Esophagus (tissue), 2 donors: ENCODE data around the gene NR3C1. TPM values are rescaled to one million over a fixed set of nuclear protein-coding genes. Genes with fewer than 3 reads are reported as not detected.
A peak's percentile ranks its signal among the peaks of the same experiment; 100 is the strongest.

Experiments
- H3K27ac ChIP-seq, 2 donors: one replicate each; pipeline ENCODE4 v1.5.1; 2013; ENCODE audit warnings: low read depth in 2 of 2, mild to moderate bottlenecking in 2 of 2, inconsistent platforms in 1 of 2, low read length in 1 of 2, moderate library complexity in 1 of 2
- H3K27me3 ChIP-seq, 2 donors: one replicate each; pipeline ENCODE4 v1.6.1; 2013; ENCODE audit warnings: low read length in 2 of 2, control low read depth in 1 of 2, mild to moderate bottlenecking in 1 of 2; ENCODE audit not compliant: insufficient read depth in 2 of 2, control insufficient read depth in 1 of 2
- H3K36me3 ChIP-seq, 2 donors: one replicate each; pipeline ENCODE4 v1.6.1; 2013; ENCODE audit warnings: low read length in 1 of 2; ENCODE audit not compliant: control insufficient read depth in 2 of 2, insufficient read depth in 2 of 2
- H3K4me1 ChIP-seq, 2 donors: one replicate each; pipeline ENCODE4 v1.6.1; 2013; ENCODE audit warnings: low read length in 1 of 2; ENCODE audit not compliant: control insufficient read depth in 2 of 2, insufficient read depth in 2 of 2
- H3K4me3 ChIP-seq, 2 donors: one replicate each; pipeline ENCODE4 v1.5.1; 2013; ENCODE audit warnings: low read length in 2 of 2, mild to moderate bottlenecking in 2 of 2, low read depth in 1 of 2, moderate library complexity in 1 of 2
- H3K9me3 ChIP-seq, 2 donors: one replicate each; pipeline ENCODE4 v1.6.1; 2013; ENCODE audit warnings: mild to moderate bottlenecking in 2 of 2, low read depth in 1 of 2, low read length in 1 of 2, moderate library complexity in 1 of 2; ENCODE audit not compliant: control insufficient read depth in 2 of 2, insufficient read depth in 1 of 2
- WGBS, 2 donors: extraction: QIAGEN DNeasy Blood & Tissue Kit; methylation state at CpG; one replicate each; pipeline ENCODE4 v1.1.7; 2013; 5-methylcytosine and 5-hydroxymethylcytosine counted together
- polyA plus RNA-seq, 2 donors: library from polyadenylated mRNA; stranded (reverse); fragments of 200-250 nt; gene quantifications; one replicate each; pipeline ENCODE4 v1.2.3, GENCODE V29; 2013
- donor health status: healthy with polysubstance abuse.
- donor health status: Bipolar disorder and iron deficiency.

NR3C1 gene
- polyA plus RNA-seq, 2 donors: 8.6 to 10.7 TPM

DNA sequence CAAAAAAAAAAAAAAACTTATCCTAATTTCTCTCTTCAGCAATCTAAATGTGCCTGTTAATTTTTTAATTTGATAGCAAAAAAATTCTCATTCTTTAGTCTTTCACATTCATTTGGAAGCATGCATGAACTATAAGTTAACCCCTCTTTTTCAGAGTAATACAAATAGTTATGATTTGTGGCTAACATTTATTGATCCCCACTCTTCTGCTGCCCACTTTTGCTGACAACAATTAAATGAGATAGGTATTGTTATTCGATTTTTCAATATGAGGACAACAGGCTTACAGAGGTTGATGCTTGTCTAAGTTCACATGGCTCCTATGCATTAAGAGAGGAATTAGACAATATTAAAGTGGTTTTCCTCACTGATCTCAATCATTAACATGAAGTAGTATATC lies 2.9 kb upstream of the NR3C1 start:
- H3K4me1 ChIP-seq: no peaks in the 10 kb centered on the region
- H3K36me3 ChIP-seq: no peaks in the 10 kb centered on the region
- no peak overlapping the region for H3K4me3 ChIP-seq
- H3K27ac ChIP-seq: no peak overlapping the region
- H3K9me3 ChIP-seq: no peaks in the 10 kb centered on the region
- H3K27me3 ChIP-seq: no peaks in the 10 kb centered on the region
- WGBS, 2 donors: 96 to 99% methylated on average over 1 of the region's 1 CpG

DNA sequence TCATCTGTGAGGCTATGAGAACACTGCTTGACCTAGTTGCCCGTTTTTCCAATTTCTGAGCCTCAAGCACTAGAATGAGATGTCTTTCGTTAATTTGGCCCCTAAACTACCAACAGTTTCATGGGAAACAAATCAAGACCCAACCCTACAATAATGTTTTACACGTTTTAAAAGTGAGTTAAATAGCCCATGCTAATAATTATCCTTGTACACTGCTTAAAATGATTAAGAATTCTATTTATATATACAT lies 2.3 kb upstream of the NR3C1 start:
- H3K4me3 ChIP-seq: peak overlapping the region; percentile 88 to 97

DNA sequence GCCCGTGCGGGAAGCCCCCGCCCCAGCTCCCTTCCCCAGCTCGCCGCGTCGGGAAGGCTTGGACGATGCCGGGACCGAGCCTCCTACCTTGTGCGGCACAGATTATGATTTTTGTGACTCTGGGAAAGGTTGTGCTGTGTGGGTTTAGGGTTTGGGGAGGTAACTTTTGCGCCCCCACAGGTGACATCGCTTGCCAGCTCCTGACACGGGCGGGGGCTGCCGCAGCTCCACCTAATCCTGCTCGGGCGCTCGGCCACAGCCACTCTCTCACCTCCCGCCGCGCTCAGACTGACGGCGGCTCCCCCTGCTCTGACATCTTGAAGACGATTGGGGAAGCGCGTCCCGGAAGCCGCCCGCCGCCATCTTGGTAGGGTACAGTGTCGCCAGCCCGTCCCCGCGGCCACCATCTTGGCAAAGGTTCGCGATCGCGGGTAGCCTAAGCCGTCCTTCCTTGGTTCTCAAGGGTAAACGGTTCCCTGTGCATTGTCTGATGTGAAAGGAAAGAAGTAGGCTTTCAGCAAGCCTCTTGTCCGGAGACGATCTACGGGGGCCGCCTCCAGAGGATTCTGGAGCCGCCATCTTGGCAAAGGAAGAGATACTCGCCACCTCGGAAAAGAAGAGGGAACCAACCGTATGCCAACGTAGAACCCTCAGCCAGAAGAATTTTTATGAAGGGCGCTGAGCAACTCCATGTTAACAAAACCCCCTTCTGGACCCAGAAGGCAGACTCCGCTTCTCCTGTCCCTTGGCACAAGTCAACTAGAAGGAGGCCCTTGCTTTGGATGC lies 1.8 kb upstream of the NR3C1 start:
- Histone ChIP-seq H3K36me3 (no peaks in the 10 kb centered on the region), H3K4me3 (peak overlapping the region; percentile 88 to 97), H3K4me1 (peaks cover 0 to 2% of the 10 kb centered on the region in 2 donors), H3K27me3 (no peaks in the 10 kb centered on the region), H3K9me3 (no peaks in the 10 kb centered on the region), H3K27ac (peak overlapping the region; percentile 99 to 100)
- 2% methylated on average over 52 of the region's 52 CpGs for WGBS, 2 donors

More for the DNA sequence above, 2.3 kb upstream of the NR3C1 start:
- Histone ChIP-seq H3K9me3 (no peaks in the 10 kb centered on the region), H3K36me3 (no peaks in the 10 kb centered on the region), H3K4me1 (no peaks in the 10 kb centered on the region), H3K27me3 (no peaks in the 10 kb centered on the region), H3K27ac (peak overlapping the region; percentile 99 to 100)
- WGBS, 2 donors: 63 to 69% methylated on average over 3 of the region's 3 CpGs

DNA sequence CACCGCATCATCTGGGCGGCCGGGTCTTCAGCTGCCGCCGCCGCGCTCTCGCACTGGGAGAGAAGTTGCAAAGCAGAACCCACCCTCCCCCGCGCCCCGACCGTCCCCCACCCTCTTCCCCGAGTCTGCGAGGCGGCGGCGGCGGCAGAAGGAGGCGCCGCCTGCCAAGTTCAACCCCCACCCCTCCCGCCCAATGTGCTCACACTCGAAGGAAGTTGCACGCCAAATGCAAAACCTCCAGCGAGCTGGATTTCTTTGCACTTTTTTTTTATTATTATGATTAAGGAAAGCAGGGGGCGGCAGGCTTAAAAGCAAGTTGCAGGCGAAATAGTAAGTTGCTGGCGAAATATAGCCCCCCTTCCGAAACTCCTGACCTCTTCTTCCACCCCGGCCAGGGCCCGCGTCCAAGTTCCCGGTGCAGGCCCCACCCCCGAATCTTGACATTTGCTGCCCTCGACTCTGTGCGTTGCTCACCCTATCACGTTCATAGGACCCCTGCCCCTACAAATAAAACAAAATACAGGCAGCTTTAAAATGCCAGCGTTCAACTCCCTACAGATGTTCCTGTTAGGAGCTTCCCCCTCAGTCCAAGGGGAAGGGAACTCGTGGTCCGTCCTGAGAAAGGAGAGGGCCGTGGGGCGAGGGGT lies 1.1 kb upstream of the NR3C1 start:
- H3K27ac ChIP-seq: peak overlapping the region; percentile 99 to 100
- H3K27me3 ChIP-seq: no peaks in the 10 kb centered on the region
- peaks cover 0 to 4% of the 10 kb centered on the region in 2 donors for H3K4me1 ChIP-seq
- 0 to 1% methylated on average over 35 to 41 of the region's 41 CpGs for WGBS, 2 donors
- no peaks in the 10 kb centered on the region for H3K9me3 ChIP-seq
- peak overlapping the region; percentile 88 to 97 for H3K4me3 ChIP-seq
- H3K36me3 ChIP-seq: no peaks in the 10 kb centered on the region

DNA sequence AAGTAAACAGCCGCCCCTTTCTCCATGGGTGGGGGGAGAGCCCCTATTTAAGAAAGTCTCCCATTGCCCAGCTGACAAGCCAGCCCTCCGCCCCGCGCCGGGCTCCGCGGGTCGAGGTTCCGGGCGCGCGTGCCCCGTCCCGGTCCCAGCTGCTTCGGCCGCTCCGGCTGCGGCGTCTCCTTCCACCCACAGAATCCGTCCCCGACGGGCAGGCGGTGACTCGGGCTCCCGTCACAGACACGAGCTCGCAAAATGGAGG lies 223 bp downstream of the NR3C1 start:
- no peaks in the 10 kb centered on the region for H3K36me3 ChIP-seq
- H3K27me3 ChIP-seq: no peaks in the 10 kb centered on the region
- peak overlapping the region; percentile 88 to 97 for H3K4me3 ChIP-seq
- peak overlapping the region; percentile 99 to 100 for H3K27ac ChIP-seq
- H3K4me1 ChIP-seq: peaks cover 0 to 4% of the 10 kb centered on the region in 2 donors
- WGBS, 2 donors: 0% methylated on average over 27 of the region's 27 CpGs
- no peaks in the 10 kb centered on the region for H3K9me3 ChIP-seq

DNA sequence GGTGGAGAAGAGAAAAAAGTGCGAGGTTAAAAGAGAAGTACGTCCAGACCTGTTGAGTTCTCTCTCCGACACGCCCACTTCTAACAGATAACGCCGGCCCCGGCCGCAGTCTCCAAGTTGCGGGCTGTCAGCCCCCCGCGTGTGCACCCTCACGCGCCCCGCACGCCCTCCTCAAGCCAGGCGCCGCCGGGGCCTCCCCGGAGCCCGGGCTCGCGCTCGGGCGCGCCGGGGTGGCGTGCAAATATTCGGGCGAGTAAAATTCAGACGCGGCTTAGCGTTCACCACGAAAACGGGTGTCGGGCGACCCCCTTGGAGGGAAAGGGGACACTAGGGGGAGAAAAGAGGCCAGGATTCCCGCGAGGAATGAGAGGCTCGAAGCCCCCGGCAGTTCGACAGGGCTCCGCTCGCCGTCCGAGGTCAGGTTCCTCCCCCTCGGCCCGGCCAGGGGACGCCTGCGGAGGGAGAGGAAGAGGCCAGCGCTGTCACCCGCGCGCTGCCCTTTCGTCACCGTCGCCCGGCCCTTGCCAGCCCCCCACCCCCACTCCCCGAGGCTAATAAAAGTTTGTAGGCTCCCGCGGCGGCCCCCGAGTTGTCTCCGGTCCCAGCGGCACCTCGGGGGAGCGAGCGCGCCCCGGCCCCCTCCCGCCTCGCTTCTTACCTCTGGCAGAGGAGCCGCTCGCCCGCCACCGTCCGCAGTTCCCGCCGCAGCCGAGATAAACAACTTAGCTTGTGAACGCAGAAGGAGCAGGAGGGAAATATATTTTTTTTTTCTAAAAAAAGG lies 743 bp downstream of the NR3C1 start:
- Histone ChIP-seq H3K4me1 (peaks cover 0 to 4% of the 10 kb centered on the region in 2 donors), H3K27ac (peak overlapping the region; percentile 99 to 100), H3K27me3 (no peaks in the 10 kb centered on the region), H3K36me3 (no peaks in the 10 kb centered on the region), H3K9me3 (no peaks in the 10 kb centered on the region), H3K4me3 (peak overlapping the region; percentile 88 to 97)
- 0% methylated on average over 74 to 80 of the region's 80 CpGs for WGBS, 2 donors

DNA sequence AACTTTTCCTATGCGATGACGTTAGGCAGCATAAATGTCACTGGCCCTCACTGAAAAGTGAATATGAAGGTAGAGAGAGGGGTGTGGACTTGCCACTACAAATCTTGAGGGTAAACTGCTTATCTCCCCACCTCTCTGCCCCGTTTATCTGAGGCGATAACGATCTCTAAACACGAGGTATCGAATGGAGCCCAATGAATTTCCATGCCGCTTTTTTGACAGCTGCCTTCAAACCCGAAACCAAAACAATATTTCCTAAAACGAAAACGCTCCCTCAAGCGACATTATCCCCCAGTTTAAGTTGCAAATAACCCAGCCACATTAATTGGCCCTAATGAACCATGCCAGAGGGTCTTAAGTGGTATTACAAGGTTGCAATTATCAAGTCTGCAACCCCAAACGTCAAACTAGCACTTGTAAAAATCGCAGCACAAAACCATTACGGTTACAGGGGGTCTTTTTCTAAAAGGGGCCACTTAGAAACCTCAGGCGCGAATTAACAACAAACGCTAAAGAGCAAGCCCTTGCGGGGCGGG lies 1.4 kb downstream of the NR3C1 start:
- 2 to 5% methylated on average over 20 of the region's 20 CpGs for WGBS, 2 donors
- Histone ChIP-seq H3K9me3 (no peaks in the 10 kb centered on the region), H3K27ac (peak overlapping the region; percentile 99 to 100), H3K27me3 (no peaks in the 10 kb centered on the region), H3K4me3 (peak overlapping the region; percentile 88 to 97), H3K36me3 (no peaks in the 10 kb centered on the region), H3K4me1 (peaks cover 0 to 4% of the 10 kb centered on the region in 2 donors)

DNA sequence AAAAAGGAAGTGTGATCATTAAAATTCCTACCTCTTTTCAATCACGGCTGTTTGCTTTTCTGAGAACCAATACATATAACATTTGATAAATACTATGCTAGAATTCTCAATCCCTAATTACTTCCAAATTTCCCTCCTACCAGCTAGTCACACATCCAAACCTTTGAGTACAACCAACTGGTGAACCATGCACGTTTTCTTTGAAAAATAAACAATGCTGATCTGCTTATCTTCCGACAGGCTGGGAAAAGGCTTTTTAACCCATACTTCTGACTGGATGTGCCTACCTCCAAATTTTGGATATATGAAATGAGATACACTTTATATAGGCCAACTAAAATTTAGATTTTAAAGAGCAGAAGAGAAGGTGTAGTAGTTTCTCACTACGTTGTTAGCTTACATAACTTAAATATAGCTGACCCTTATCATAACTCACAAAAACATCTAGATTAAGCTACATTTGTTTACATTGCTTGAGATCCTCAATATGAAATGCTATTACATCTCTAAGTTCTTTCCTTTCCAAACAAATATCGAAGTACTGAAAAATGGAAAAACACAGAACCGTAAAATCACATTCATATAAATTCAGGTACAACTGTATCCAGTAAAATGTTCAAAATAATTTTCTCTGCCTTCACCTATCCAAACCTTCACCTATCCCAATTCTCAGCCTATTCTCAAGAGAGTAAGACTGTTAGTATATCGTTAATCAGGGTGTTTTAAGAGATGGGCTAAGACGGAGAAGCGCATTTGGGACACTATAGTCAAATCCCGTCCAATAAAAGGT lies 2.1 kb downstream of the NR3C1 start:
- H3K9me3 ChIP-seq: no peaks in the 10 kb centered on the region
- WGBS, 2 donors: 23 to 39% methylated on average over 10 of the region's 10 CpGs
- H3K4me1 ChIP-seq: peaks cover 0 to 4% of the 10 kb centered on the region in 2 donors
- peak overlapping the region; percentile 88 to 97 for H3K4me3 ChIP-seq
- no peaks in the 10 kb centered on the region for H3K36me3 ChIP-seq
- H3K27ac ChIP-seq: peak overlapping the region in 1 of 2 donors; percentile 48
- no peaks in the 10 kb centered on the region for H3K27me3 ChIP-seq

DNA sequence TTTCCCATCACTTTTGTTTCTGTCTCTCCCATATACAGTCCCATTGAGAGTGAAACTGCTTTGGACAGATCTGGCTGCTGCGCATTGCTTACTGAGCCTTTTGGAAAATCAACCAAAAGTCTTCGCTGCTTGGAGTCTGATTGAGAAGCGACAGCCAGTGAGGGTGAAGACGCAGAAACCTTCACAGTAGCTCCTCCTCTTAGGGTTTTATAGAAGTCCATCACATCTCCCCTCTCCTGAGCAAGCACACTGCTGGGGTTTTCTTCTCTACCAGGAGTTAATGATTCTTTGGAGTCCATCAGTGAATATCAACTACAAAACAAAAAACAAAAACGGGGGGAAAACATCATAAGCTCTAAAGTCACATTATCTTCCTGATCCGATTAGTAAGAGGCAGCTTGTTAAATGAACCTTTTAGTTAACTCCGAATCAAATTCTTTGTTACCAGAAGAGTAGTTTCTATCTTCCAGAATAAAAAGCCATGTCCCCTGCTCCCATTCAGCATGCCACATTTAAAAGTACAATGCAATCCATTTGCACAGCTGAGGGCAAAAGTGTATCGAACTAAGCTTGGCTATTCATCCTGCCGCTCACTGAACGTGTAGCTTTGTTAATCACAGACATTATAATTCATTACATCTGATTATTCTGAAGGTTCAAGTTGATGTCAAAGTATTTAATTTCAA lies 2.8 kb downstream of the NR3C1 start:
- Histone ChIP-seq H3K4me1 (peaks cover 0 to 4% of the 10 kb centered on the region in 2 donors), H3K27ac (no peak overlapping the region), H3K36me3 (no peaks in the 10 kb centered on the region), H3K27me3 (no peaks in the 10 kb centered on the region), H3K4me3 (peak overlapping the region; percentile 18 to 46), H3K9me3 (no peaks in the 10 kb centered on the region)
- 42 to 47% methylated on average over 10 of the region's 10 CpGs for WGBS, 2 donors
